ENCODE data around the gene DDX19B. TPM values are rescaled to one million over a fixed set of nuclear protein-coding genes. Genes with fewer than 3 reads are reported as not detected.

The DDX19B gene
- 41.3 and 53.6 TPM in 2 replicates for total RNA-seq

GRCh38 chr16:70298988-70299938 lies at the start of gene DDX19B:
TSS of gene DDX19B (plus strand) at chr16:70299186. CDS start at chr16:70299298, 112 bp downstream.

GRCh38 chr16:70251629-70252354 lies 47.2 kb upstream of the DDX19B start, which contains the start of gene EXOSC6:
TSS of gene EXOSC6 (minus strand) at chr16:70251940. CDS start at chr16:70251900, 40 bp downstream.

GRCh38 chr16:70289229-70290094 lies 9.5 kb upstream of the DDX19B start, which contains the start of gene AARS1:
TSS of gene AARS1 (minus strand) at chr16:70289506. CDS start at chr16:70282763, 6,743 bp downstream.

Other genes with a start within 250 kb of the DDX19B start
- 19.3 and 21.0 TPM in 2 replicates for gene PDPR, start 184.9 kb upstream of the DDX19B start, total RNA-seq
- 0.58 and 0.89 TPM in 2 replicates for gene CLEC18C, start 125.4 kb upstream of the DDX19B start, total RNA-seq
- 15.6 and 20.2 TPM in 2 replicates for gene EXOSC6, start 47.2 kb upstream of the DDX19B start, total RNA-seq
- 188 and 207 TPM in 2 replicates for gene AARS1, start 9.7 kb upstream of the DDX19B start, total RNA-seq
- 31.1 and 35.4 TPM in 2 replicates for gene DDX19A, start 47.7 kb downstream of the DDX19B start, total RNA-seq
- 31.2 and 32.3 TPM in 2 replicates for gene ST3GAL2, start 139.9 kb downstream of the DDX19B start, total RNA-seq
- gene FCSK, start 155.4 kb downstream of the DDX19B start, total RNA-seq, result 10.1 and 25.9 TPM in 2 replicates
- 68.6 and 82.4 TPM in 2 replicates for gene COG4, start 224.4 kb downstream of the DDX19B start, total RNA-seq
- 163 and 212 TPM in 2 replicates for gene SF3B3, start 224.6 kb downstream of the DDX19B start, total RNA-seq